Caco-2 (cell line): ENCODE data around the gene GPAT3. TPM values are rescaled to one million over a fixed set of nuclear protein-coding genes. Genes with fewer than 3 reads are reported as not detected.

Experiments used
- BruUV-seq: library from RNA; stranded (reverse); fragments of 400-500 nt; replicated peaks from 2 replicates; lab custom pipeline; 2021; lab: Mats Ljungman, UMichigan
- CTCF ChIA-PET: fragments of 300-600 bp; sonication (Branson Sonifier 250); formaldehyde crosslinking; loops from one replicate; lab custom pipeline; 2022; ENCODE audit warnings: antibody characterized with exemption; lab: Charles Lee
- POLR2A ChIA-PET: fragments of 300-600 bp; sonication (Branson Sonifier 250); formaldehyde crosslinking; loops from one replicate; lab custom pipeline; 2022; ENCODE audit warnings: antibody characterized with exemption; lab: Charles Lee
- DNase-seq, 2 experiments: peaks; one replicate each; pipeline versions ENCODE4 v3.0.0 to v3.0.0-alpha.2; 2020 to 2022
- H3K27me3 ChIP-seq: replicated peaks from 2 replicates; pipeline ENCODE4 v1.6.0; 2011; ENCODE audit warnings: low read length; ENCODE audit not compliant: control insufficient read depth, insufficient read depth
- H3K36me3 ChIP-seq: 2 replicates; pipeline ENCODE4 v1.5.1; 2011; ENCODE audit warnings: low read length; ENCODE audit not compliant: control insufficient read depth, insufficient read depth
- H3K4me1 ChIP-seq: fragments of 250-450 bp; sonication (Bioruptor Pico); 2 replicates; pipeline ENCODE4 v1.5.1; 2020; ENCODE audit warnings: mild to moderate bottlenecking
- H3K4me3 ChIP-seq: 2 replicates; pipeline ENCODE4 v1.5.1; 2011; ENCODE audit warnings: low read depth, mild to moderate bottlenecking, control low read depth, low read length
- H3K9me3 ChIP-seq: fragments of 250-450 bp; sonication (Bioruptor Pico); 2 replicates; pipeline ENCODE4 v1.5.1; 2020; ENCODE audit warnings: mild to moderate bottlenecking, moderate library complexity
- H3K27ac Mint-ChIP-seq: one replicate; pipeline ENCODE4 v1.8.0; 2022; ENCODE audit warnings: mixed read lengths; ENCODE audit not compliant: unreplicated experiment
- H3K27me3 Mint-ChIP-seq: one replicate; pipeline ENCODE4 v1.8.0; 2022; ENCODE audit warnings: mixed read lengths; ENCODE audit not compliant: insufficient read depth, unreplicated experiment
- H3K36me3 Mint-ChIP-seq: one replicate; pipeline ENCODE4 v1.8.0; 2022; ENCODE audit warnings: mild to moderate bottlenecking, mixed read lengths; ENCODE audit not compliant: insufficient read depth, unreplicated experiment
- H3K4me1 Mint-ChIP-seq: one replicate; pipeline ENCODE4 v1.8.0; 2022; ENCODE audit warnings: low read depth, mixed read lengths; ENCODE audit not compliant: unreplicated experiment
- H3K4me3 Mint-ChIP-seq: one replicate; pipeline ENCODE4 v1.8.0; 2022; ENCODE audit warnings: mild to moderate bottlenecking, moderate library complexity, mixed read lengths; ENCODE audit not compliant: unreplicated experiment
- H3K9me3 Mint-ChIP-seq: one replicate; pipeline ENCODE4 v1.8.0; 2022; ENCODE audit warnings: mixed read lengths; ENCODE audit not compliant: unreplicated experiment
- intact Hi-C: fragments of 100-400 bp; cut with micrococcal nuclease; formaldehyde crosslinking; loops from one replicate; pipeline ENCODE4 v1.10.0; 2022; ENCODE audit not compliant: unreplicated experiment
- total RNA-seq: library from RNA; stranded (reverse); gene quantifications from 2 replicates; pipeline ENCODE4 v1.2.3, GENCODE V29; 2022
- TF ChIP-seq, protein P1 (sequence below), 2 experiments: fragments of 200-600 bp in 1 of 2; IDR thresholded peaks; 1 replicate in 1 of 2; 2 replicates in 1 of 2; pipeline versions ENCODE4 v1.5.1 to v1.8.0; 2011 to 2022; ENCODE audit warnings: antibody characterized with exemption in 1 of 2, control low read depth in 1 of 2, inconsistent platforms in 1 of 2, low read depth in 1 of 2, low read length in 1 of 2, mild to moderate bottlenecking in 1 of 2, moderate library complexity in 1 of 2; ENCODE audit not compliant: insufficient read depth in 1 of 2, severe bottlenecking in 1 of 2, unreplicated experiment in 1 of 2

GPAT3 gene
- total RNA-seq, 1 experiment from 2014 or later: 4.6 TPM

DNA sequence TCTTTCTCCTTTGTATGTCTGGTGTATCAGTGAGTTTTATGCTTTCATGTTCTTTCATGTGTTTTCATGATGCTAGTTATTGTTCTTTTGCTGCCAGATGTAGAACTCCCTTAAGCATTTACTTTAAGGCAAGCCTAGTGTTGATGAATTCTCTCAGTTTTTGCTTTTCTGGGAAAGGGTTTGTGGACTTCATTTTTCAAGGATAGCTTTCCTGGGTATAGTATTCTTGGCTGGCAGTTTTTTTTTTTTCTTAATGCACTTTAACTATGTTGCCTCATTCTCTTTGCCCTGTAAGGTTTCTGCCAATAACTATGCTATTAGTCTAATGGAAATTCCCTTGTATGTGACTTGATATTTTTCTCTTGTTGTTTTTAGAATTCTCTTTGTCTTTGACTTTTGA, 77.1 kb downstream of the GPAT3 start:
- Histone ChIP-seq H3K27me3 (no peaks in the 10 kb centered on the region), H3K4me3 (no peak overlapping the region), H3K36me3 (no peaks in the 10 kb centered on the region), H3K9me3 (peaks cover 15% of the 10 kb centered on the region), H3K4me1 (peaks cover 8% of the 10 kb centered on the region)
- H3K27me3 Mint-ChIP-seq: no peaks in the 10 kb centered on the region
- BruUV-seq: no TSS peak
- TF ChIP-seq, protein P1, sequence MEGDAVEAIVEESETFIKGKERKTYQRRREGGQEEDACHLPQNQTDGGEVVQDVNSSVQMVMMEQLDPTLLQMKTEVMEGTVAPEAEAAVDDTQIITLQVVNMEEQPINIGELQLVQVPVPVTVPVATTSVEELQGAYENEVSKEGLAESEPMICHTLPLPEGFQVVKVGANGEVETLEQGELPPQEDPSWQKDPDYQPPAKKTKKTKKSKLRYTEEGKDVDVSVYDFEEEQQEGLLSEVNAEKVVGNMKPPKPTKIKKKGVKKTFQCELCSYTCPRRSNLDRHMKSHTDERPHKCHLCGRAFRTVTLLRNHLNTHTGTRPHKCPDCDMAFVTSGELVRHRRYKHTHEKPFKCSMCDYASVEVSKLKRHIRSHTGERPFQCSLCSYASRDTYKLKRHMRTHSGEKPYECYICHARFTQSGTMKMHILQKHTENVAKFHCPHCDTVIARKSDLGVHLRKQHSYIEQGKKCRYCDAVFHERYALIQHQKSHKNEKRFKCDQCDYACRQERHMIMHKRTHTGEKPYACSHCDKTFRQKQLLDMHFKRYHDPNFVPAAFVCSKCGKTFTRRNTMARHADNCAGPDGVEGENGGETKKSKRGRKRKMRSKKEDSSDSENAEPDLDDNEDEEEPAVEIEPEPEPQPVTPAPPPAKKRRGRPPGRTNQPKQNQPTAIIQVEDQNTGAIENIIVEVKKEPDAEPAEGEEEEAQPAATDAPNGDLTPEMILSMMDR (IDR thresholded peaks at IDR 0.05; ENCODE audit: insufficient read depth in 1 of 2, low read depth in 1 of 2, low read length in 1 of 2, severe bottlenecking in 1 of 2, unreplicated experiment in 1 of 2): no peak
- no peak overlapping the region for H3K4me3 Mint-ChIP-seq
- no peak for DNase-seq
- H3K4me1 Mint-ChIP-seq: peaks cover under 1% of the 10 kb centered on the region
- ChIA-PET POLR2A (no interaction called here), CTCF (no interaction called here)
- H3K27ac Mint-ChIP-seq: no peak overlapping the region
- H3K36me3 Mint-ChIP-seq: no peaks in the 10 kb centered on the region
- intact Hi-C loops: no loop called here
- H3K9me3 Mint-ChIP-seq: peaks cover 32% of the 10 kb centered on the region

DNA sequence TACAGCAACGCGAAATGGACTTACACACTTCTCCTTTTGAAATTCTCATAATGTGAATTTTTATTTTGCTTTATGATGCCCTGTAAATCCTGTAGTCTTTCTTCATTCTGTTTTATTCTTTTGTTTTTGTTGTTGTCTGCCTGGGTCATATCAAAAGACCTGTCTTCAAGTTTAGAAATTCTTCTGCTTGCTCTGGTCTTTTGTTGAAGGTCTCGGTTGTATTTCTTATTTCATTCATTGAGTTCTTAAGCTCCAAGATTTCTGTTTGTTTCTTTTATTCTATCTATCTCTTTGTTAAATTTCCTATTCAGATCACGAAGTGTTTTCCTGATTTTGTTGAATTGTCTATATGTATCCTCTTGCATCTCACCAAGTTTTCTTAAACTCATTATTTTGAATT, 78.1 kb downstream of the GPAT3 start:
- Histone ChIP-seq H3K36me3 (no peaks in the 10 kb centered on the region), H3K27me3 (no peaks in the 10 kb centered on the region), H3K9me3 (peaks cover 15% of the 10 kb centered on the region), H3K4me3 (no peak overlapping the region), H3K4me1 (peaks cover 18% of the 10 kb centered on the region)
- POLR2A ChIA-PET: no interaction called here
- peaks cover 32% of the 10 kb centered on the region for H3K9me3 Mint-ChIP-seq
- no peak overlapping the region for H3K27ac Mint-ChIP-seq
- CTCF ChIA-PET: no interaction called here
- no peak for DNase-seq
- H3K27me3 Mint-ChIP-seq: no peaks in the 10 kb centered on the region
- TF ChIP-seq, protein P1 (IDR thresholded peaks at IDR 0.05; ENCODE audit: insufficient read depth in 1 of 2, low read depth in 1 of 2, low read length in 1 of 2, severe bottlenecking in 1 of 2, unreplicated experiment in 1 of 2): no peak
- H3K4me1 Mint-ChIP-seq: peaks cover 11% of the 10 kb centered on the region
- intact Hi-C loops: no loop called here
- H3K36me3 Mint-ChIP-seq: no peaks in the 10 kb centered on the region
- H3K4me3 Mint-ChIP-seq: no peak overlapping the region
- BruUV-seq: no TSS peak

DNA sequence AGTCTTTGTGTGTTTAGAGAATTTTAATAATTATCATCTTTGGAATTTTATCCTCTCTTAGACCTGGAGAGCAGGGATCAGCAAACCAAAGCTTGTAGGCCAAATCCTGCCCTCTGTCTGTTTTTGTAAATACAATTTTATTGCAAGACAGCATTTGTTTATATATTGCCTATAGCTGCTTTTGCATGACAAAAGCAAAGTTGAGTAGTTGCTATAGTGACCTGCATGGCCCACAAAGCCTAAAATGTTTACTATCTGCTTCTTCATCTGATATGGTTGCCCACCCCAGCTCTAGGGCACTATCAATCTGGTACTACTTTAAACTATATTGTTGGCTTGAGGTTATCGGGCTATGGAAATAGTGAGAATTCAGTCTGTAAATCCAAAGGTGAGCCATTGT, 80.3 kb downstream of the GPAT3 start:
- intact Hi-C loops: no loop called here
- peaks cover 23% of the 10 kb centered on the region for H3K4me1 Mint-ChIP-seq
- H3K27me3 ChIP-seq: no peaks in the 10 kb centered on the region
- no peak overlapping the region for H3K4me3 Mint-ChIP-seq
- H3K27me3 Mint-ChIP-seq: no peaks in the 10 kb centered on the region
- CTCF ChIA-PET: no interaction called here
- TF ChIP-seq, protein P1 (IDR thresholded peaks at IDR 0.05; ENCODE audit: insufficient read depth in 1 of 2, low read depth in 1 of 2, low read length in 1 of 2, severe bottlenecking in 1 of 2, unreplicated experiment in 1 of 2): no peak
- POLR2A ChIA-PET: no interaction called here
- DNase-seq: no peak
- no peak overlapping the region for H3K4me3 ChIP-seq
- peaks cover 27% of the 10 kb centered on the region for H3K4me1 ChIP-seq
- no TSS peak for BruUV-seq
- H3K36me3 ChIP-seq: no peaks in the 10 kb centered on the region
- H3K27ac Mint-ChIP-seq: no peak overlapping the region
- H3K9me3 ChIP-seq: peaks cover 11% of the 10 kb centered on the region; the same call in 1 of the 2 replicates
- peaks cover 5% of the 10 kb centered on the region for H3K36me3 Mint-ChIP-seq
- H3K9me3 Mint-ChIP-seq: peaks cover 50% of the 10 kb centered on the region
